ENCODE measurements around the gene CHRDL2. TPM values are rescaled to one million over a fixed set of nuclear protein-coding genes. Genes with fewer than 3 reads are reported as not detected.

Gene CHRDL2
- total RNA-seq, 1 experiment from 2014 or later: 0.39 TPM

- H3K27me3 Mint-ChIP-seq (ENCODE audit: low read depth): peaks cover 77% of the 10 kb centered on the region
- no CpG with 5 or more reads among the region's 4 CpGs for WGBS (ENCODE audit: extremely low coverage, insufficient read length, low lambda C conversion rate)
- H2BK20ac ChIP-seq (ENCODE audit: low read depth, low read length, poor library complexity, severe bottlenecking): no peak overlapping the region
- H3K9ac ChIP-seq (ENCODE audit: extremely low read depth, insufficient read length, low read length): no peak overlapping the region
- no peaks in the 10 kb centered on the region for H3K9me3 Mint-ChIP-seq
- no peak overlapping the region for H2AFZ ChIP-seq (ENCODE audit: low read length)
- H3K23me2 ChIP-seq (ENCODE audit: insufficient read length, low read depth, low read length, poor library complexity, severe bottlenecking): peaks cover 3% of the 10 kb centered on the region
- H2BK12ac ChIP-seq (ENCODE audit: insufficient read length, low read depth, low read length): no peak overlapping the region
- no peak overlapping the region for H4K91ac ChIP-seq (ENCODE audit: insufficient read length, low read depth, low read length)
- no peak overlapping the region for H3K4me2 ChIP-seq (ENCODE audit: insufficient read depth, insufficient read length, low read length)
- H4K5ac ChIP-seq (ENCODE audit: insufficient read length, low read depth, low read length): no peak overlapping the region
- no peak overlapping the region for H3K4me3 Mint-ChIP-seq
- no peak overlapping the region for H3K14ac ChIP-seq (ENCODE audit: insufficient read depth, low read length)
- no peaks in the 10 kb centered on the region for H4K20me1 ChIP-seq (ENCODE audit: control insufficient read depth, insufficient read depth, insufficient read length)
- H3K23ac ChIP-seq (ENCODE audit: insufficient read length, low read depth, low read length): no peak overlapping the region
- H4K8ac ChIP-seq (replicated peaks; ENCODE audit: insufficient read length, low read depth, low read length): no peak overlapping the region
- no peak overlapping the region for H3K27ac Mint-ChIP-seq
- no peak overlapping the region for H3K27ac ChIP-seq (ENCODE audit: insufficient read length, low read depth, low read length)
- H3K18ac ChIP-seq (ENCODE audit: insufficient read length, low read depth, low read length): no peak overlapping the region
- H3K9me3 ChIP-seq (ENCODE audit: control insufficient read depth, low read depth, low read length): no peaks in the 10 kb centered on the region
- H2BK5ac ChIP-seq (ENCODE audit: insufficient read length, low read length): no peak overlapping the region
- DNase-seq: no peak
- no peak overlapping the region for H2BK120ac ChIP-seq (ENCODE audit: low read depth, low read length, poor library complexity, severe bottlenecking)
- no peak overlapping the region for H3K4ac ChIP-seq (ENCODE audit: low read depth, low read length)
- H2BK15ac ChIP-seq (ENCODE audit: low read depth, low read length): no peak overlapping the region
- no peaks in the 10 kb centered on the region for H3K36me3 Mint-ChIP-seq (ENCODE audit: insufficient read depth in 1 of 3, low read depth in 3 of 3)
- peaks cover 14 to 22% of the 10 kb centered on the region in 2 experiments for H3K4me1 Mint-ChIP-seq
- no peaks in the 10 kb centered on the region for H3K79me1 ChIP-seq (ENCODE audit: insufficient read depth, low read depth, low read length, poor library complexity, severe bottlenecking)
- H3T11ph ChIP-seq (ENCODE audit: low read length): no peak overlapping the region
- TF ChIP-seq, protein P1, sequence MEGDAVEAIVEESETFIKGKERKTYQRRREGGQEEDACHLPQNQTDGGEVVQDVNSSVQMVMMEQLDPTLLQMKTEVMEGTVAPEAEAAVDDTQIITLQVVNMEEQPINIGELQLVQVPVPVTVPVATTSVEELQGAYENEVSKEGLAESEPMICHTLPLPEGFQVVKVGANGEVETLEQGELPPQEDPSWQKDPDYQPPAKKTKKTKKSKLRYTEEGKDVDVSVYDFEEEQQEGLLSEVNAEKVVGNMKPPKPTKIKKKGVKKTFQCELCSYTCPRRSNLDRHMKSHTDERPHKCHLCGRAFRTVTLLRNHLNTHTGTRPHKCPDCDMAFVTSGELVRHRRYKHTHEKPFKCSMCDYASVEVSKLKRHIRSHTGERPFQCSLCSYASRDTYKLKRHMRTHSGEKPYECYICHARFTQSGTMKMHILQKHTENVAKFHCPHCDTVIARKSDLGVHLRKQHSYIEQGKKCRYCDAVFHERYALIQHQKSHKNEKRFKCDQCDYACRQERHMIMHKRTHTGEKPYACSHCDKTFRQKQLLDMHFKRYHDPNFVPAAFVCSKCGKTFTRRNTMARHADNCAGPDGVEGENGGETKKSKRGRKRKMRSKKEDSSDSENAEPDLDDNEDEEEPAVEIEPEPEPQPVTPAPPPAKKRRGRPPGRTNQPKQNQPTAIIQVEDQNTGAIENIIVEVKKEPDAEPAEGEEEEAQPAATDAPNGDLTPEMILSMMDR (conservative IDR thresholded peaks at IDR 0.05): no peak
- H2AK5ac ChIP-seq (ENCODE audit: insufficient read length, low read length): no peak overlapping the region
- no peak overlapping the region for H3K56ac ChIP-seq (ENCODE audit: insufficient read length, low read depth, low read length)
- H3K4me1 ChIP-seq (ENCODE audit: insufficient read depth, low read length): peaks cover under 1% of the 10 kb centered on the region; the same call in 1 of the 2 replicates
- peaks cover 20% of the 10 kb centered on the region for H3K27me3 ChIP-seq (ENCODE audit: insufficient read depth, low read length)
- H3K79me2 ChIP-seq (ENCODE audit: insufficient read depth, low read length): no peaks in the 10 kb centered on the region
Observed at GRCh38 chr11:74725701-74726100, 5.5 kb downstream of the CHRDL2 start.
